GM21723 (cell line): Measurements from ENCODE around the gene TMEM243.
"Not testable (repeated sequence)": the region's sequence is repeated elsewhere in the genome, so short reads cannot be mapped to it uniquely, and the experiment has no call there.

Source experiments
- ATAC-seq: cut with Tn5 transposase; IDR thresholded peaks from one replicate; pipeline ENCODE4 v1.9.1; 2021; ENCODE audit warnings: mild to moderate bottlenecking, moderate library complexity; ENCODE audit not compliant: unreplicated experiment

TMEM243 gene

DNA sequence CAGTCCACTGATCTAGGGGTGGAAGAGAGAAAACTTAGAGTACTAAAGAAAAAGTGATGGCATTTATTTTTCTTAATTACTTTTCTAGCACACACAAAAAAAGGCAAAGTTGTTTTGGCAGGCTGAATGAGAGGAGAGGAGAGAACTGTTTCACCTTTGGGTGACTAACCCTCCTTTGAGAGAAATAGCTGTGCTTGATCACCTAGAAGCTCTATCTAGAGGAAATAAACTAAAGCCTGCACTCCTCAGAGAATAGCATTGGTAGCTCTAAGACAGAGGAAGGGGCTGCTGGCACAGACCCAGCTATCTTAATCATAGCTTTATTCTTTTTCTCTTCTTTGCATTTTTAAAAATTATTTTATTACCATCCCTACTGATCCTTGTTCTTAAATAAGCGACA lies 6.3 kb downstream of the TMEM243 start:
- ATAC-seq, result no peak

DNA sequence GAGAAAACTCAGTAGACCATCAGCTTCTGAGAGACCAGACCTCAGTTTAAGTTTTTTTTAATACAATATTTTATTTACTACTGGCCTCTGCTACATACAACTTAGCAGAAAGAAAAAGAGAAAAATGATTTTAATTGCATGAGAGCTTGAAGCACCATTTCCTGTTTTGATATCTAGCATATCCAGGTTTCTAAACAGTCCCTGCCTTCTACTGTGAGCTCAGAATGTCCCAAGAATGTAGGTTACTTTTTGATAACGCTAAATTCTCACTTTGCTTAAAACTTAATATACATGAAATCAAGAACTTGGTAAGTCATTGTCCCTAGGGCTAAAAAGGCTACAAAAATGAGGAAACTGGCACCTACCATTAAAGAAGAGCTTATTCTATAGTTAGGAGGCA lies 7.0 kb downstream of the TMEM243 start:
- ATAC-seq, result no peak

DNA sequence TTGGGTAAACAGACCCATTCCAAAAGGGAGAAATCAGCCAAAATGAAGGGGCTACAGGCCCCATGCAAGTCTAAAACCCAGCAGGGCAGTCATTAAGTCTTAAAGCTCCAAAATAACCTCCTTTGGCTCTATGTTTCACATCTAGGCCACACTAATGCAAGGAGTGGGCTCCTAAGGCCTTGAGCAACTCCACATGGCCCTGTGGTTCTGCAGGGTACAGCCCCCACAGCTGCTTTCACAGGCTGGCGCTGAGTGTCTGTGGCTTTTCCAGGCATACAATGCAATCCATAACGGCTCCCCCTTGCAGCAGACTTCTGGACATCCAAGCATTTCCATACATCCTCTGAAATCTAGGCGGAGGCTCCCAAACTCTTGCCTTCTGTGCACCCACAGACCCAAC lies 9.0 kb downstream of the TMEM243 start:
- ATAC-seq, result no peak

DNA sequence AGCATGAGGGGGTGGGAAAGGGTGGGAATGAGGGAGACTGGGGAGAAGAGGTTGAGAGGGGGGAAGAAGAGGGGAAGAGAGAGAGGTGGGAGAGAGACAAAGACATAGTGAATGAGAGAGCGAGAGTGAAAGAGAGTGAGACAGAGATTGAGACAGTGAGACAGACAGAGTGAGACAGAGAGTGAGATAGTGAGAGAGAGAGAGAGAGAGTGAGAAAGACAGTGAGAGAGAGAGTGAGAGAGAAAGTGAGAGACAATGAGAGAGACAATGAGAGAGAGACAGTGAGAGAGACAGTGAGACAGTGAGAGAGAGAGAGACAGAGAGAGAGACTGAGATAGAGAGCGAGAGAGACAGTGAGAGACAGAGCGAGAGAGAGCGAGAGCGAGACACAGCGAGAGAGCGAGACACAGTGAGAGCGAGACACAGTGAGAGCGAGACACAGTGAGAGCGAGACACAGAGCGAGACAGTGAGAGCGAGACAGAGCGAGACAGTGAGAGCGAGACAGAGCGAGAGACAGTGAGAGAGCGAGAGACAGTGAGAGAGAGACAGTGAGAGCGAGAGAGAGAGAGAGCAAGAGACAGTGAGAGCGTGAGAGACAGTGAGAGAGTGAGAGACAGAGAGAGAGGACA lies 10.1 kb downstream of the TMEM243 start:
- no peak for ATAC-seq

DNA sequence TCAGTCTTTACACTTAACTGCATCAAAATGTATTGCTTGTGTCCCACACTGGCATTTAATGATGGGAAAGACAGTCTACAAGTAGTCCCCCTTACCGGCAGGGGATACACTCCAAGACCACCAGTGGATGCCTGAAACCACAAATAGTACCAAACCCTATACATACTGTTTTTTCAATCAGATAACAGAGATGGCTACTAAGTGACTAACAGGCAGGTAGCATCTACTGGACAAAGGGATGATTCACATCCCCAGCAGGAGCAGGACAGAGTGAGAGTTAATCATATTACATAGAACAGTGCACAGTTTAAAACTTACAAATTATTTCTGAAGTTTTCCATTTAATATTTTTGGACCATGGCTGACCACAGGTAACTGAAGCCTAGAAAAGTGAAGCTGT lies 13.2 kb downstream of the TMEM243 start:
- ATAC-seq, result no peak

DNA sequence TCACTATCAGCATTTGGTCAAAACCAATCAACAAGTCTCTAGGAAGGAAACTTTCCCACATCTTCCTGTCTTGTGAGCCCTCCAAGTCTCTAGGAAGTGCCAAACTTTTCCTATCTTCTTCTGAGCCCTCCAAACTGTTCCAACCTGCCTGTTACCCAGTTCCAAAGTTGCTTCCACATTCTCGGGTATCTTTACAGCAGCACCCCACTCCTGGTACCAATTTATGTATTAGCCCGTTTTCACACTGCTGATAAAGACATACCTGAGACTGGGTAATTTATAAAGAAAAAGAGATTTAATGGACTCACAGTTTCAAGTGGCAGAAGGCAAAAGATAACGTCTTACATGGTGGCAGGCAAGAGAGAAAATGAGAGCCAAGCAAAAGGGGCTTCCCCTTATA lies 13.8 kb downstream of the TMEM243 start:
- ATAC-seq, result not testable (repeated sequence)

DNA sequence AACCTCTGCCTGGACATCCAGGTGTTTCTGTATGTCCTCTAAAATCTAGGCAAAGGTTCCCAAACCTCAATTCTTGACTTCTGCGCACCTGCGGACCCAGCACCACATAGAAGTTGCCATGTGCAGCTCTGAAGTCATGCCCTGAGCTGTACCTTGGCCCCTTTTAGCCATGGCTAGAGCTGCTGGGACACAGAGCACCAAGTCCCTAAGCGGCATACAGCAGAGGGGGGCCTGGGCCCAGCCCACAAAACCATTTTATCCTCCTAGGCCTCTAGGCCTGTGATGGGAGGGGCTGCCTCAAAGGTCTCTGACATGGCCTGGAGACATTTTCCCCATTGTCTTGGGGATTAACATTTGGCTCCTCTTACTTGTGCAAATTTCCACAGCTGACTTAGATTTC lies 14.6 kb downstream of the TMEM243 start:
- no peak for ATAC-seq

DNA sequence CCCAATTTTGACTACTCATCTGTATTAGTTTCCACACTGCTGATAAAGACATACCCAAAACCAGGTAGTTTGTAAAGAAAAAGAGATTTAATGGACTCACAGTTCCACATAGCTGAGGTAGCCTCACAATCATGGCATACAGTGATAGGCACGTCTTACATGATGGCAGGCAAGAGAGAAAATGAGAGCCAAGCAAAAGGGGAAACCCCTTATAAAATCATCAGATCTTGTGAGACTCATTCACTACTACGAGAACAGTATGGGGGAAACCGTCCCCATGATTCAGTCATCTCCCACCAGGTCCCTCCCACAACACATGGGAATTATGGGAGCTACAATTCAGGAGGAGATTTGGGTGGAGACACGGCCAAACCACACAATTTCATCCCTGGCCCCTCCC lies 15.6 kb downstream of the TMEM243 start:
- ATAC-seq, result not testable (repeated sequence)

DNA sequence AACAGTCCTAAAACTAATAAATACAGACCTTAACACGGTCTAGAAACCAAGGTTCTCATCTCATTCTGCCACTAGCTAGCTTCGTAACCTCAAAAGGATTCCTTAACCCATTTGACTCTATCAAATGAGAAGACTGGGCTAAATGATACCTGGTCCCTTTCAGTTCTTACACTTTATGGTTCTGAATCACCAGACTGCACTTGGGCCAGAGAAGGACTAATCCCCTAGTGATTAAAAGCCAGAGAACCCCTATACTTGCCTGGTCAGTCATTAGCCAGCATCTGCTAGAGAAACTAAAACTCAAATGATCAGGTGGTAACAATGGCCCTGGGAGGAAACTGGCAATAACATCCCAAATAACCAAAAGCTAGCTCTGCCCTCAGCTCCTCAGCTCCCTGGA lies 16.8 kb downstream of the TMEM243 start:
- ATAC-seq, result no peak

DNA sequence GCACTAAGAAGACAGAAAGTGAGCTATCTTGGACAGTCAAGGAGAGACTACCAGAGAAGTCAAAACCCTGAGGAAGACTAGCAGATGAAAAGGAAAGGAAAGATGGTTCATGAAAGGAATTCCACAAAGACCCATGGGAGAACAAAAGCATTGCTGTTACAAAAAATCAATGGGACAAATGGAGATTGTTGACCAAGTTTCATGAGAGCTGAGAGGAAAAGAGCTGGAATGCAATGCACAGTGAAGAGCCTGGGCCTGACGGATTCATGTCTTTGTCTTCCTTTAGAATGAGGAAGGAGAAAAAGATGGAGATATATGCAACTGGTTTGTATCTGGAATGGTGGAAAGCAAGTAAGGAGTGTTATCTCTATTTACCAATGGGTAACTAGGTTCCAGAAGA lies 17.3 kb downstream of the TMEM243 start:
- no peak for ATAC-seq

DNA sequence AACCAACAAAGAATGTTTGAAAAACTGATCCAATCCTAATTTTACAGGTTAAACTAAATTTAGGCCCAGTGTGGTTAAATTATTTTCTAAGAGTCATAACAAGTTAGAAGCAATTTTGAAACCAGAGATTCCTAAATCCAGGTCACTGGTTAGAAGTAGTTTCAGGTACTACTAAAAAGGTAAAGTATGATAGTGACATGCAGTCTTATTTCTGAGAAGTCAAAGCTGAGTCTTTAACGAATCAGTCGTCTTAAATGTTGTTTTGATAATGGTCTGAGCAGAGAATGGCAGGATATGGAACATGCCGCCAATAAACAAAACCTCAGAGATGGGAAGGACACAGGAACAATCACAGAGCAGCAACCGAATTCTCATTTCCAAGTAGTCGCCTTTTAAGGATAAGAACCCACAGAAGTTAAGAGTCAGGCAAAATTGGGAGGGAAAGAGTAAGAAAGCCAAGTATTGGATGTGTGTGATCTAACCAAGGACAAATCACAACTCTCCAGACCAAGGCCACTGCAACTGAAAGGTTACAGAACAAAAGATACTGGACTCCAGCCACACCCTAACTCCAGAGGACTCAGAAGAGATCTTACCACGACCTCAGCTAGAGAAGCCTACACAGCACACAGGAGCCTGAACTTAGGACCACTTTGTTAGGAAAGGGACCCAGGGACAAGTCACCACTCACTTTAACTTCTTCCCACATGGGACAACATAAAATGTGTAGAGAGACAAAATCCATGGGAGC lies 19.7 kb downstream of the TMEM243 start:
- no peak for ATAC-seq

DNA sequence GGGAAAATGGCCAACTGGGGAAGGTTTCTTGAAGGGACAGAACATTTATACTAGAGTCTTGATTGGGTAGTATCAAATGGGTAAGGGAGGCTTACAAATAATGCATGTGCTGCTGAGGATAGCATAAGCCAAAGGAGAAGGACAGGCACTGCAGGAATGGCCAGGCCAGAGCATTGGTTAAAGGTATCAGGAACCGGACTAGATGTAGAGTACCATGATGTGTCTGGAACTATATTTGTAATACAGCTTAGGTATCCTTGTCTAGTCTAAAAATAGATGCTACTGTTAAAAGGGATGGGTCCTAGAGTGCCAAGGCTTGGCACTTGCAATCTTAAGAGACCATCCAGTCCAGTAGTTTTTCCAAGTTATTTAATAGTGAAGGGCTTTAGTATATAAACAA lies 20.3 kb downstream of the TMEM243 start:
- ATAC-seq, result no peak

DNA sequence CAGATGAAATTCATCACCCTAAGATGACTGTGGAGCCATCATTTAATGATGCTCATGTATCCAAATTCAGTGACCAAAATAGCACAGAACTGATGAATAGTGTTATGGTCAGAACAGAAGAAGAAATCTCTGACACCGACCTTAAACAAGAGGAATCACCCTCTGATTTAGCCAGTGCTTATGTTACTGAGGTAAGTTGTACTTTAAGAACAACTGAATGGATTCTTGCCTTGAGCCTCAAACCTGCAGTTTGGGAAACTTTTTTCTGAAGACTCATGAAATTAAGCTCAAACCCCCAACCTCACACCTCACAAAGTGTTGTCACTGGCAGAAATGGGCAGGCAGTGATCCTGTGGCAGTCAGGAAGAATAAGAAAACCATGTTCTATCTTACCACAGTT lies 25.6 kb downstream of the TMEM243 start:
- ATAC-seq, result no peak

DNA sequence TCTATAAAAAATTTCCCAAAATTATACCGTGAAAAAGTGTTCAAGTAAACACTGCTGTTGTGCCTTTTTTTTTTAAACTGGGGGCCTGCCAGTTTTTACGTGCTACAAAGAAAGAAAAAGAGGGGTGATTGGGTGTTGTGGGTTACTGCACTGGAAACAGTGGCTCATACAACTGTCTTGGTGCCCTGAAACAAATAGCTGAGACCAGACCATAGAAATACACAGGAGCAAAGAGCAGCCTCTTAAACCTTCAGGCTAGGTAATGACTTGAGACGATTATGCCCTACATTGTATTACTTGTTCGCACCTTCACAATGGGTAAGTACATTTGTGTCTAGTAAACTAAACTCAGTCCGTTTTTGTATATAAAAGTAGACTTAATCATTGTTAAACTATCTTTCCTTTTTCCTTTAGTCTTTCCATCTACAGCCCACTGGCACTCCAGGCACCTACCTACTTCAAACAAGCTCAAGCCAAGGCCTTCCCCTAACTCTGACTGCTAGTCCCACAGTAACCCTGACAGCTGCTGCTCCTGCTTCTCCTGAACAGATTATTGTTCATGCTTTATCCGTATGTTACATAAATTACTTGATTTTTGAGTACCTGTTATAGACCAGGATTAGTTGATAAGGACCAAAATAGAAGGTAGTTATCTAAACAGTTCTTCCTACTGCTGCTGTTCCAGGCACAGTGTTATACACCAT lies 26.6 kb downstream of the TMEM243 start:
- ATAC-seq, result no peak

DNA sequence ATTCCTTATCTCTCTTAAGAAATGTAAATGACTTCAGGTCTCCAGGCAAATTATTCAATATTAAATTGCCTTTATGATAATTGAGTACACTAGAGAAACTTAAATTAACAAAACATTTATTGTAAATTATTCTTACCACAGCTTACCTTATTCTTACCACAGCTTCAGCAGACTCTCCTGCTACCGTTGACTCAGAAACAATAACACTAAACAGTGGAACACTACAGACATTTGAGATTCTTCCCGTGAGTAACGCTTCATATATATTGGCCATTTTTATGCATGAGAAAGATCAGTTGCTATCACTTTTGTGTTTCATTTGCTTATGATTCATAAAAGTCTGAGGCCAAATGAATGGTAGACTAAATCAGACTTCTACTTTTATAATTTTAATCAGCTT lies 28.7 kb downstream of the TMEM243 start:
- ATAC-seq, result no peak

DNA sequence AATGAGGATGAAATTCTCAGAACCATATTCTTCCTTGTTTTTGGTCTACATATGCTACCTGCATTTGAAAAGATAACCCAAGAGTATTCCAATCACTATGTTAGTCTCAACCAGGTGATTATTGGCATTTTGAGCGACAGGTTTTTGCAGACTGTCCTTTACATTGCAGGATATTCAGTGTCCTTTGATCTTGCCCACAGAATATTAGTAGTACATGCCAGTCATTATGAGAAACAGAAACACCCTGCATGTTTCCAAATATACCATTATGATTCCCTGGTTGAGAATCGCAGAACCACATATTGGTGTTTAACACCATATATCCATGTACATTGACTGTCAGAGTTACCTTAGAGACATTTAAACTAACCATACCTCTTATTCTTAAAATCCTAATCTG lies 30.6 kb downstream of the TMEM243 start:
- no peak for ATAC-seq

DNA sequence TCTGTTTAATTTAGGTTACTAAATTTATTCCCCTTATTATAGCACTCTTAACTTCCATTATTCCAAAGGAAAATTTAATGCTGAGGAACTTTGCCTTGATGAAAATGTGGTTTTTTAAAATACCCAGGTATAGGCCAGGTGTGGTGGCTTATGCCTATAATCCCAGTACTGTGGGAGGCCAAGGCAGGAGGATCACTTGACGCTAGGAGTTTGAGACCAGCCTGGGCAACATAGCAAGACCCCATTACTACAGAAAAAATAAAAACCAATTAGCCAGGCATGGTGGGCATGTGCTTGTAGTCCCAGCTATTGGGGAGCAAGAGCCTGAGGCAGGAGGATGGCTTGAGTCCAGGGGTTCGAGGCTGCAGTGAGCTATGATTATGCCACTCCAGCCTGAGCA lies 32.4 kb downstream of the TMEM243 start:
- no peak for ATAC-seq

DNA sequence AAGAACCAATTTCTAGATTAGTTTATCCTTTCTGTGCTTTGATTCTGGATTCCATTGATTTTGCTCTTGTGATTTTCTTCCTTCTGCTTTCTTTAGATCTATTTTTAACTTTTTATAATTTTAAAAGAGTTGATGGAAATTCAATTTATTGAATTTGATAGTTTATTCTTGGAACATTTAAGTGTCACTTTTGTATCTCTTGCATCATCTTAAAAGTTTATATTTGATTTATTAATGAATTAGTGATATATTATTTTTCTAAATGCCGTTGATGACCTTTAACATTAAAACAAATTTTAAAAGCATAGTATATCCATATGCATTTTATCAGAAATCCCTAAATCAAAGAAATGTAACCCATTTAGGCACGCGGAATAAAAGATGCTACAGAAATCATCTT lies 40.4 kb downstream of the TMEM243 start:
- no peak for ATAC-seq

DNA sequence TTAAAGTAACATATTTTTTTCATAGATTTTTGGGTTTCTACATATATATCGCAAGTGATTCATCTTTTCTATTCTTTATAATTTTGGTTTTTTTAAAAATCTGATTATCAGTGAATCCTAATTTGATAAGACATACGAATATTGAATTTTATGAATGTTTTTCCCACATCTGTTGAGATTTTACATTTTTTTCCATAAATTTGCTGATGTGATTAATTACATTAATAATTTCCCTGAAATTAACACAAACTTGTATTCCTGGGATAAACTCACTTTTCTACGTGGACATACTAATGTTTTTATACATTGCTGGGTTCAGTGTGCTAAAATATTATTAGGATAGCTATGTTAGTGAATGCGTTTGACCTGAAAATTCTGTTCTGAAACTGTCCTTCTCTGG lies 41.2 kb downstream of the TMEM243 start:
- ATAC-seq, result no peak

DNA sequence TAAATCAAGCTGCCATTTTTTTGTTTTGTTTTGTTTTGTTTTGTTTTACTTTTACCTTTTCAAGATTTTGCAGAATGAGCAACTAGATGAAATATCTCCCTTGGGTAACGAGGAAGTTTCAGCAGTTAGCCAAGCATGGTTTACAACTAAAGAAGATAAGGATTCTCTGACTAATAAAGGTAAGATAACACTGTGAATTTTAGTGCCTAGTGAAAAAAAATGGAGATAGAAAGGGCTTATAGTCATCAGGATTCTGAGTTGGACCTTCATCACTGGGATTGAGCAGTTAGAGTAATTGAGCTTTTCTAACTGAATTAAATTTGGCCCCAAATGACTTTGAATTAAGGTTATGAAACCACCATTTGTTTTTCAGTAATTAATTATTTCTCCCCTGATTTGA lies 46.1 kb downstream of the TMEM243 start:
- ATAC-seq, result no peak

DNA sequence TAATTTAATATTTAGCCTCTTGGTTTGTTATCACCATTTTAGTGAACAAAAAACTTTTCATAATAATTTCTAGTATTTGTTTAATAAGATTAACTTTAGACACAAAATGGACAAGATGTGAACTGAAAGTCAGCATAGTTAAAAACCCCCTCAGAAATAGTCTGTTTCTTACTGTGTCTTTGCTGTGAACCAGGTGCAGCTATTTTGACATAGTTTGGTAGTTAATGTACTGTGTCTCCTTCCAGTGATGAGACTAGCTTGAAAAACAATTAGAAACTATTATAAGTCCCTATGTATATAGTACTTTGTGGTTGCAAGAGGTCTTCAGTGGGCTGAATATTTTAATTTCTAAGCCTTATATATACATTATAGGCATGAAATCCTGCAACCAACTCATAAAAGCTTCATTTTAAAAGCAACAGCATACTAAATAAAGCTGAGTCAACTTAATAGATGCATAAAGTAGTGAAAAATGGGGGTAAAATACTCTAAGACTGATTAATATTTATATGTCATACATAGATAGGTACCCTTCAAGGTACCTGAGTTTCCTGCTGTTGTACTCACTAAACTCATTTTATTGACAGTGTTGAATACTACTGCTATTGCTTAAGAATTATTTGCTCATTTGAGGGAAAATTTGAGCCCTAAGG lies 48.1 kb downstream of the TMEM243 start:
- no peak for ATAC-seq

DNA sequence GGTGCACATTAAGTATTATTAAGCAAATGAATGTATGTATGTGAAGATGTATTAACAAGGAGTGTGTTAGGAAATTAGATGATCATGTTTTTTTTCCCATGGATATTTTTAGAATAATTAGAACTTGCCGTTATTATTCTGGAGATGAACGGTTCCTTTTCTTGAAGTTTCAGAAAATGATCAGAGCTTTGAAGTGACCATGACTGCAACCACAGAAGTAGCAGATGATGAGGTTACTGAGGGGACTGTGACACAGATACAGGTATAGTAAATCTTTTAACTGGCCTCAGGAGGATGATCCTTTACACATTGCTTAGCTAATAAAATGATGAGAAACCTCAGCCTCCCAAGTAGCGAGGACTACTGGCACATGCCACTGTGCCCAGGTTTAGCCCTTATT lies 48.7 kb downstream of the TMEM243 start:
- no peak for ATAC-seq
